ENCODE results near the gene SLC2A9.
"Not testable (repeated sequence)": the region's sequence is repeated elsewhere in the genome, so short reads cannot be mapped to it uniquely, and the experiment has no call there.

The SLC2A9 gene

DNA sequence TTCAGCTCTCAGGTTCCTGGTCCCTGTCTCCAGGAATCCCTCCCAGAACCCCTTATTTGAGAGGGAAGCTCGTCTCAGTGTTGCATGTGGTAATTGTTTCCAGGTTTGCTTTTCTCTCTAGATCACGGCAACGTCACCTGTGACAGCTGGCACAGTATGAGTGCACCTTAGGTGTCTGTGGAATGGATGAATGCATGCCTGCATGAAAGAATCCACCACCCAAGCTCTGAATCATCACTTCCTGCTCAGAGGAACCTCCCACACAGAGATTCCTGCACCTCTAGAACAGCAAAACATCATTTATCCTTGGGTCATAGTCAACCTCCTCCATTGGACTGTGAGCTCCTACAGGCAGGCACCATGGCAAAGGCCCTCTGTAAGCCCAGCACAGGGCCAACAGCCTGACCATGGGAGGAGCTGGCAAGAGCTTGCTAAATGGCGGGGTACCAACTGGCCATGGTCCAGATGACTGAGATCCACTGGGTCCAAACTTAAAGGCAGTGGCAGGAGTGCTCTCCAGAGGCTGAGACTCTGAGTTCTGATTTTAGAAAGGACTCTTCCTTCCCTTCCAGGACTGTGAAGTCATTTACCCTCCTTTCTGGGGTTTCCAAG is 116.2 kb downstream of the SLC2A9 start:
- no peaks in the 10 kb centered on the region for H3K9me3 Mint-ChIP-seq
- H3K27me3 Mint-ChIP-seq, result peaks cover 8 to 33% of the 10 kb centered on the region in 2 donors
- H3K4me1 Mint-ChIP-seq (ENCODE audit: low read depth in 2 of 2), result no peaks in the 10 kb centered on the region
- H3K27ac Mint-ChIP-seq, result no peak overlapping the region
- DNase-seq (no peak), ATAC-seq (replicated peaks) (no peak)
- H3K4me3 Mint-ChIP-seq, result no peak overlapping the region
- H3K36me3 Mint-ChIP-seq (ENCODE audit: insufficient read depth), result no peaks in the 10 kb centered on the region

DNA sequence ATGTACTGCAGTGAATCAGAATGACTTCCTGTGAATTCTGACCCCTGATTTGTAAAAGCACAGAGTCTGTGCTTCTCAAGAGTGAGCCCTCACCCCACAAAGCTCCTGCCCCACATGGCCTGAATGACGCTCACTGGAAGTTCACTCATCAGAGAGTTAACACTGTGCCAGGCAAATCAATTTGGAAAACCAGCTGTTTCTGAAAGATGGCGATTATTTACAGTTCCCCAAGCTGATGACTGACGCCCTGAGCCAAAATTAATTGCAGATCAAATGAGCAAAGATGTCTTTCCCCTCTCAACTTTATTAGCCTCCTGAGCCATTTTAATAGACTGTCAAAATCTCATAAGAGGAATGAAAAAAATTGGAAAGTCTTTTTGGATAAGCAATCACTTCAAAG is 118.0 kb downstream of the SLC2A9 start:
- no peaks in the 10 kb centered on the region for H3K36me3 Mint-ChIP-seq (ENCODE audit: insufficient read depth)
- H3K4me1 Mint-ChIP-seq (ENCODE audit: low read depth in 2 of 2), result no peaks in the 10 kb centered on the region
- ATAC-seq (replicated peaks) (no peak), DNase-seq (no peak)
- no peaks in the 10 kb centered on the region for H3K9me3 Mint-ChIP-seq
- no peak overlapping the region for H3K27ac Mint-ChIP-seq
- H3K27me3 Mint-ChIP-seq, result peaks cover 22 to 50% of the 10 kb centered on the region in 2 donors
- no peak overlapping the region for H3K4me3 Mint-ChIP-seq

GRCh38 chr4:9901257-9901656 is 120.0 kb downstream of the SLC2A9 start:
- no peaks in the 10 kb centered on the region for H3K36me3 Mint-ChIP-seq (ENCODE audit: insufficient read depth)
- no peak for ATAC-seq (replicated peaks)
- no peaks in the 10 kb centered on the region for H3K9me3 Mint-ChIP-seq
- peaks cover 22 to 50% of the 10 kb centered on the region in 2 donors for H3K27me3 Mint-ChIP-seq
- no peak for DNase-seq
- H3K27ac Mint-ChIP-seq, result no peak overlapping the region
- H3K4me1 Mint-ChIP-seq (ENCODE audit: low read depth in 2 of 2), result no peaks in the 10 kb centered on the region
- H3K4me3 Mint-ChIP-seq, result no peak overlapping the region

- H3K27ac Mint-ChIP-seq; H3K36me3 Mint-ChIP-seq (ENCODE audit: insufficient read depth); H3K4me3 Mint-ChIP-seq; H3K9me3 Mint-ChIP-seq; ATAC-seq (replicated peaks); H3K4me1 Mint-ChIP-seq (ENCODE audit: low read depth in 2 of 2); DNase-seq: not testable (repeated sequence)
- H3K27me3 Mint-ChIP-seq, result peaks cover 22 to 50% of the 10 kb centered on the region in 2 donors
Measured at GRCh38 chr4:9900633-9901032, 120.7 kb downstream of the SLC2A9 start.

DNA sequence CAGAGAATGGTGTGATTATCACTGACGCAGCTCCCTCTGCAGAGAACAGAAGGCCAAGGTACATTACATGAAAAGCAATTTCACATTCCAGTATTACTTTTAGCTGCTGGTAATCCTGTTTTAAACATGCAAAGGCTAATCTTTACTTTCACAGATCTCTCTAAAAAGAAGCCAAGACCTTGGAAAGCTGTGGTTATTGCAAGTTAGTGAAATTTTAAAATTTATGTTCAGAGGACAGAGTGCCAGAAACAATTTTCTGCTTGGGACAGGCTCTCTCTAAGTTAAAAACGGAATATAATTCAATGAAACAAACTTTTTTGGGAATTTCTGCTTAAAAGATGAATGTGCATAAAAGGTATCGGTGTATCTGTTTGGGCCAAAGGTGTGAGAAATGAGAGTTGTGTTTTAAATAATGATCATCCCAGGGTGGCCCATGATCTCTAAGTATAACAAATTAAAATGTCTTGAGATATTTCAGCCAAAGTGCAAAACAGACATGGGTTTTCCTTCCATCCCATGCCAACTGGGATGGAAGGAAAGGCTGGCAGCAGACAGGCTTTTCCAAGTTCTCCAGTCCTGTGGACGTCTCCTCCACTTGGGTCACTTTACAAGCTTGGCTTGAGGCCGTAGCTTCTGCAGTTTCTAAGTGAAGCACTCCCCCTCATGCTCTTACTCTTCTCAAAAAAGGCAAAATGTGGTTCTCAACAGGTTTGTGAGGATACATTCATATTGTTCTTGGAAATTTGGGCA is 121.8 kb downstream of the SLC2A9 start:
- Mint-ChIP-seq H3K27me3 (peaks cover 22 to 38% of the 10 kb centered on the region in 2 donors), H3K9me3 (no peaks in the 10 kb centered on the region), H3K4me3 (no peak overlapping the region), H3K36me3 (ENCODE audit: insufficient read depth) (no peaks in the 10 kb centered on the region), H3K27ac (no peak overlapping the region), H3K4me1 (ENCODE audit: low read depth in 2 of 2) (no peaks in the 10 kb centered on the region)
- ATAC-seq (replicated peaks), result no peak
- no peak for DNase-seq

GRCh38 chr4:9898596-9899305 is 122.5 kb downstream of the SLC2A9 start:
- Mint-ChIP-seq H3K4me1 (ENCODE audit: low read depth in 2 of 2) (no peaks in the 10 kb centered on the region), H3K4me3 (no peak overlapping the region), H3K27me3 (peaks cover 25 to 33% of the 10 kb centered on the region in 2 donors), H3K9me3 (no peaks in the 10 kb centered on the region), H3K27ac (no peak overlapping the region), H3K36me3 (ENCODE audit: insufficient read depth) (no peaks in the 10 kb centered on the region)
- ATAC-seq (replicated peaks) (no peak), DNase-seq (no peak)

- Mint-ChIP-seq H3K9me3 (no peaks in the 10 kb centered on the region), H3K4me3 (no peak overlapping the region), H3K27me3 (peaks cover 22 to 35% of the 10 kb centered on the region in 2 donors), H3K36me3 (ENCODE audit: insufficient read depth) (peaks cover 3% of the 10 kb centered on the region), H3K4me1 (ENCODE audit: low read depth in 2 of 2) (no peaks in the 10 kb centered on the region), H3K27ac (no peak overlapping the region)
- ATAC-seq (replicated peaks) (no peak), DNase-seq (no peak)
Measured at GRCh38 chr4:9895333-9895705, 126.0 kb downstream of the SLC2A9 start.

DNA sequence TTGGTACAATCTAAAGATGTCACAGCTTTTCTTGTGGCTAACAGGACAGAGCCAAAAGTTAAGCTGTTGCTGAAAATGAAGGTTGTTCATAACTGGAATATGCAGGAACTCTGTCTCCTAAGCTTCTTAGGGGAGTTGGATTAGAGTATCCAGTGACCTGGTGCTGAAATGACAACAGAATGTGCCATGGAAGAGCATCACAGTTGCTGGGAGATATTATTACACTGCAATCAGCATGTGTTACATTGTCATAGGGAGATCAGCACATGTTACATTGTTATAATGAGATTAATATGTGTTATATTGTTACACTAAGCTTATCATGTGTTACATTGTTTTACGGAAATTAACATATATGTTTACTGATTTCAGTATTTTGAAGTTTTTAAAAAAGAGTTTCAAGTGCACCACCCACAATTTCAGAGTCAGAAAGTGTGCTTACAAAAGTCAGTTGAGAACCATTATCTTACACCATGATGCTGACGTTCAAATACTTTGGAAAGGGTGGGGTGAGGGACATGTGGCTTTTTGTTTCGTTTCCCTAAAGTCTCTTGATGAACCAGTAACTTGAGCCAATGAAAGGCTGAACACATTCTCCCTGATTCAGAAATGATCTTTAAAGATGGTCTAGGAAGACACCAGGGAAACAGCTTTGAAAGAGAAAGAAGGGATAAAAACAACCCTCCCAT is 126.5 kb downstream of the SLC2A9 start:
- Mint-ChIP-seq H3K4me1 (ENCODE audit: low read depth in 2 of 2) (no peaks in the 10 kb centered on the region), H3K27me3 (peaks cover 17 to 33% of the 10 kb centered on the region in 2 donors)
- no peak for ATAC-seq (replicated peaks)

DNA sequence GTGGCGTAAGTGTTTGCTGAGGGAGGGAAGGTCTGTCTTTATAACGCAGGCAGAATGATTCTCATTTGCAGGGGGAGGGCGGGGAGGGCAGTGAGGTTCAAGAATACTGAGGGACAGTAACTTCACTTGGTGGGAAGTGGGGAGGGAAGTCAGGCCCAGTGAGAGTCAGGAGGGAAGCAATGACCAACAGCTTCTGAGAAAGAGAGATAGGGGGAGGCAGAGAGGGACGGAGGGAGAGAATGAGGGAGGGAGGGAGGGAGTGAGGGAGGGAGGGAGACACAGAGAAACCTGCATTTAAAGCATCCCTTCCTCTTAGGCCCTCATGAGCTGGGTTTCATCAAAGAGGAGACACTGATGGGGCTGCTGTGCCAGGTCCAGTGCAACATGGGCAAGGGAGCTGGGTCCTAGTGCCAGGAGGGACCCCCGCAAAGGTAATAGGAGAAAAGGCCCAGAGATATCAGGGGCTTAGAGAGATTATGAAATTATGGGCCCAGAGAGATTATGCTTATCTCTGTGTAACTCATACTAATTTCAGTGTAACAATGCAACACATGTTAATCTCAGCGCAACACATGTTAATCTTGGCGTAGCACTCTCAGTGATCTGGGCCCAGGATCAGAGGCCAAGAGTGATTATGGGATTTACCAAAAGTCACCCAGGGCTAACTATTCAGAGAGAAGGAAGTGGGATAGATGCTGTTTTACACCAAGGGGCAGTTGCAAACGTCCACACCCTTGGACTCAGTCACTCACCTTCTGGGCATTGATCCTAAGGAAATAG is 127.8 kb downstream of the SLC2A9 start:
- H3K27ac Mint-ChIP-seq, result no peak overlapping the region
- H3K4me1 Mint-ChIP-seq (ENCODE audit: low read depth in 2 of 2), result no peaks in the 10 kb centered on the region
- ATAC-seq (replicated peaks) (no peak), DNase-seq (no peak)
- peaks cover 3% of the 10 kb centered on the region for H3K36me3 Mint-ChIP-seq (ENCODE audit: insufficient read depth)
- no peaks in the 10 kb centered on the region for H3K9me3 Mint-ChIP-seq
- no peak overlapping the region for H3K4me3 Mint-ChIP-seq
- H3K27me3 Mint-ChIP-seq, result peaks cover 6 to 30% of the 10 kb centered on the region in 2 donors

More for the DNA sequence above, 126.5 kb downstream of the SLC2A9 start:
- Mint-ChIP-seq H3K4me3 (no peak overlapping the region), H3K27ac (no peak overlapping the region), H3K36me3 (ENCODE audit: insufficient read depth) (peaks cover 3% of the 10 kb centered on the region), H3K9me3 (no peaks in the 10 kb centered on the region)
- DNase-seq, result no peak

DNA sequence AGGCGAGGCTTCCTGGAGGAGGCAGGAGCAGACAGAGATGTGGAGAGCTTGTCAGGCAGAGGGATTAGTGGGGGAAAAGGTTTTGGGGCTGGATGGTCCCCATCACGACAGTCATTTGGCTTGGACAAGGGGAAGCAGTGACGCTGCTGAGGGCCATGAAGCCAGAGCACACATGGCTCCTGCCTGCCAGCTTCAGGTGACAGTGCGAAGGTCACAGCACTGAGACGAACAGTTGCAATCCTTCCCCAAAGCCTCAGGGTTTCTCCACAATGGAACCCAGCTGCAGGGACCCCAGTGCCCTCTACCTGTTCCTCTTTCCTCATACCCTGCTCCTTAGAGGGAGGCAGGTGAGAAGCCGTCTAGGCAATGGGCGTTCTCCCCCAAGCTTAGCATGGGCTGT is 129.6 kb downstream of the SLC2A9 start:
- DNase-seq, result no peak
- H3K27me3 Mint-ChIP-seq, result peaks cover 6 to 33% of the 10 kb centered on the region in 2 donors
- ATAC-seq (replicated peaks), result no peak
- no peak overlapping the region for H3K27ac Mint-ChIP-seq
- H3K9me3 Mint-ChIP-seq, result no peaks in the 10 kb centered on the region
- no peaks in the 10 kb centered on the region for H3K4me1 Mint-ChIP-seq (ENCODE audit: low read depth in 2 of 2)
- H3K36me3 Mint-ChIP-seq (ENCODE audit: insufficient read depth), result peaks cover 3% of the 10 kb centered on the region
- H3K4me3 Mint-ChIP-seq, result no peak overlapping the region

DNA sequence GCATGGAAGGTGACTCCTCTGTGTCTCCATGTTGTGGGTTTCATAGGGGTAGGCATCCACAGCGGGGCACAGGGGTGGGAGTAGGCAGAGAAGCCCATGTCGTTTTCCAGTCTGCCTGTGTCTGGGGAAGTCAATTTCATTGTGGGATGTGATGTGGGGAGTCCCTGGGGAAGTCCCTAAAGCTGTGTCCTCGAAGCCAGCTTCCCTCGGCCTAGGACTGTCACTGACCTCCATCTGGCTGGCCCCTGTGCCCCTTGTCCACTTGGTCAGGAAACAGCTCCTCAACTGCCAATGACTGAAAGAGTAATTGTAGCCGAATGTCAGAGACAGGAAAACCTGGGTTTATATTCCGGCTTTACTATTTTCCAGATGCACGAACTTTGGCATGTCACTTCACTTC is 130.2 kb downstream of the SLC2A9 start:
- DNase-seq (no peak), ATAC-seq (replicated peaks) (no peak)
- H3K36me3 Mint-ChIP-seq (ENCODE audit: insufficient read depth), result peaks cover 3% of the 10 kb centered on the region
- no peak overlapping the region for H3K27ac Mint-ChIP-seq
- no peaks in the 10 kb centered on the region for H3K4me1 Mint-ChIP-seq (ENCODE audit: low read depth in 2 of 2)
- no peak overlapping the region for H3K4me3 Mint-ChIP-seq
- H3K27me3 Mint-ChIP-seq, result peaks cover 6 to 33% of the 10 kb centered on the region in 2 donors
- no peaks in the 10 kb centered on the region for H3K9me3 Mint-ChIP-seq

- H3K27me3 Mint-ChIP-seq, result peaks cover 6 to 33% of the 10 kb centered on the region in 2 donors
- ATAC-seq (replicated peaks), result no peak
- DNase-seq, result no peak
- H3K4me3 Mint-ChIP-seq, result no peak overlapping the region
- no peaks in the 10 kb centered on the region for H3K9me3 Mint-ChIP-seq
- H3K27ac Mint-ChIP-seq, result no peak overlapping the region
- H3K36me3 Mint-ChIP-seq (ENCODE audit: insufficient read depth), result peaks cover 3% of the 10 kb centered on the region
- H3K4me1 Mint-ChIP-seq (ENCODE audit: low read depth in 2 of 2), result no peaks in the 10 kb centered on the region
Measured at GRCh38 chr4:9889306-9889705, 132.0 kb downstream of the SLC2A9 start.

GRCh38 chr4:9885958-9886357 is 135.3 kb downstream of the SLC2A9 start:
- Mint-ChIP-seq H3K9me3 (no peaks in the 10 kb centered on the region), H3K4me3 (no peak overlapping the region), H3K27ac (no peak overlapping the region), H3K27me3 (peaks cover 0 to 24% of the 10 kb centered on the region in 2 donors), H3K4me1 (ENCODE audit: low read depth in 2 of 2) (no peaks in the 10 kb centered on the region), H3K36me3 (ENCODE audit: insufficient read depth) (peaks cover under 1% of the 10 kb centered on the region)
- ATAC-seq (replicated peaks) (no peak), DNase-seq (no peak)
